HT-29 (cell line): Measurements from ENCODE around the gene PLEKHJ1. TPM values are rescaled to one million over a fixed set of nuclear protein-coding genes. Genes with fewer than 3 reads are reported as not detected.

ENCODE experiments used
- DNase-seq: peaks from one replicate; pipeline ENCODE4 v3.0.0-alpha.2; 2015; ENCODE audit warnings: low spot score
- total RNA-seq: library from RNA; depleted of rRNA; stranded (reverse); fragments of >200 nt; shearing (Covaris generic); gene quantifications from 2 replicates; pipeline ENCODE4 v1.2.3, GENCODE V29; 2014

PLEKHJ1 gene
- total RNA-seq, 1 experiment from 2014 or later, result 295 TPM

DNA sequence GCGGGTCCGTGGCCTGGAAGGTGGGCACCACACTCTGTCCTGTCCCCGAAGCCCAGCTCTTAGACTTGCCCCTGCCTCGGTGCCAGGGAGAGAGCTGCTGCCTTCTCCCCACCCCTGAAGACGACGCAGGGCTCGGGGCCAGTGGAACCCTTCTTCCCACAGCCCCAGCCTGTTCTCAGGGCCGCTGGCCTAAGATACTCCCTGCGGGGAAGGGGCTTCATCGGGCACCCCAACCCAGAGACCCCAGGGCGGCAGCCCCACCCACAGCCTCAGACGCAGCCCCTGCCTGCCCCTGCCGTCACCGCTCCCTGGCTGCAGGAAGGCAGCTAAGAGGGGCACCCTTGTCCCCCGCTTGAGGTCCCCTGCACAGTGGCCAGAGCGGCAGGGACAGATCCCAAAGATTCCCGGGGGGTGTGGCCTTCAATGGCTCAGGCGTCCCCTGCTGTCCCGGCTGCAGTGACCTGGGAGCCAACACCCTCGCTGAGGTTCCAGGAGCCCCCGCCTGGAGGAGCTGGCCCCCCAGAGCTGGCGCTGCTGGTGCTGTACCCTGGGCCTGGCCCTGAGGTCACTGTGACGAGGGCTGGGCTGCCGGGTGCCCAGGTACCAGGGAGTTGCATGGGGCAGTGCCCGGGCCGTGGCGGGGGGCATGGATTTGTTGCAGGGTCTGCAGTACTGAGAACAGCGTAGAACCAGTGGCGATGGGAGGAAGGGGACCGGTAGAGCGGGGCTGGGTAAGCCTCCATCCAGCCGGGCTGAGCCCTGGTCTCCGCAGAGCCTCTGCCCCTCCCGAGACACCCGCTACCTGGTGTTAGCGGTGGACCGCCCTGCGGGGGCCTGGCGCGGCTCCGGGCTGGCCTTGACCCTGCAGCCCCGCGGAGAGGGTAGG is 14.0 kb upstream of the PLEKHJ1 start:
- no peak for DNase-seq

DNA sequence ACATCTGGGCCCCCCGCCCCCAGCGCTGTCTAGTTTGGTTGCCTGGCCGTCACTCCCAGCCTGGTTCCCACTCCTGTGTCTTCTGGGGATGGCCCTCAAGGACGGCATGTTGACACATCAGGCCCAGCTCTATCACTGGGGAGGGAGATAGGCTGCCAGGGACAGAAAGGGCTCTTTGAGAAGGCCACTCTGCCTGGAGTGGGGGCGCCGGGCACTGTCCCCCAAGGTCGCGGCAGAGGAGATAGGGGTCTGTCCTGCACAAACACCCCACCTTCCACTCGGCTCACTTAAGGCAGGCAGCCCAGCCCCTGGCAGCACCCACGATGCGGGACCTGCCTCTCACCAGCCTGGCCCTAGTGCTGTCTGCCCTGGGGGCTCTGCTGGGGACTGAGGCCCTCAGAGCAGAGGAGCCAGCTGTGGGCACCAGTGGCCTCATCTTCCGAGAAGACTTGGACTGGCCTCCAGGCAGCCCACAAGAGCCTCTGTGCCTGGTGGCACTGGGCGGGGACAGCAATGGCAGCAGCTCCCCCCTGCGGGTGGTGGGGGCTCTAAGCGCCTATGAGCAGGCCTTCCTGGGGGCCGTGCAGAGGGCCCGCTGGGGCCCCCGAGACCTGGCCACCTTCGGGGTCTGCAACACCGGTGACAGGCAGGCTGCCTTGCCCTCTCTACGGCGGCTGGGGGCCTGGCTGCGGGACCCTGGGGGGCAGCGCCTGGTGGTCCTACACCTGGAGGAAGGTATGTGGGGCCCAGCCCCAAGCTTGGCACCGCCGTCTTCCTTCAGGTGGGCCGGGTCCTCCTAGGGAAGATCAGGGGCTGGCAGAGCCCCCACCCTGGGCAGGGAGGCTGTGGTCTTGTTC is 13.1 kb upstream of the PLEKHJ1 start, which contains the start of gene AMH:
Gene AMH (plus strand): TSS at position 314 of the 857 bp plus-strand sequence. CDS start 10 bp downstream, at position 324.
- DNase-seq, result peak; percentile 13

- no peak for DNase-seq
These were observed 12.2 kb upstream of the PLEKHJ1 start for GRCh38 chr19:2248136-2249009.

DNA sequence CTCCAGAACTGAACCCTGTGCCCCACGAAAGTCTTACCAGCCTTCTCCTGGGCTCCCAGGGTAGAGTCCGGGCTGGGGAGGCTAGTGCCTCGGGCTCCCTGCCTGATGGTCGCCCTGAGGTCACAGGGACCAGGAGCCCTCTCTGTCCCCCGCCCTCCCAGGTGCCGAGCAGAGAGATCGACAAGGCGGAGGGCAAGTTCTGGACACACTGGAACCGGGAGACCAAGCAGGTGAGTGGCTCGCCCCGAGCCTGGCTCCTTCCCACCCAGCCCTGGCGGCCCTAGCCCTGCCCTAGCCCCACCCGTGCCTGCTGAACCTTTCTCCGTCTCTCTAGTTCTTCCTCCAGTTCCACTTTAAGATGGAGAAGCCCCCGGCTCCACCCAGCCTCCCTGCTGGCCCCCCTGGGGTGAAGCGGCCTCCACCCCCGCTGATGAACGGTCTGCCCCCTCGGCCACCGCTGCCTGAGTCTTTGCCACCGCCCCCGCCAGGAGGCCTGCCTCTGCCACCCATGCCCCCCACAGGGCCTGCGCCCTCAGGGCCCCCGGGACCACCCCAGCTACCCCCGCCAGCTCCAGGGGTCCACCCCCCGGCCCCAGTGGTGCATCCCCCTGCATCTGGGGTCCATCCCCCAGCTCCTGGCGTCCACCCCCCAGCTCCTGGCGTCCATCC is 11.4 kb upstream of the PLEKHJ1 start:
- no peak for DNase-seq

DNA sequence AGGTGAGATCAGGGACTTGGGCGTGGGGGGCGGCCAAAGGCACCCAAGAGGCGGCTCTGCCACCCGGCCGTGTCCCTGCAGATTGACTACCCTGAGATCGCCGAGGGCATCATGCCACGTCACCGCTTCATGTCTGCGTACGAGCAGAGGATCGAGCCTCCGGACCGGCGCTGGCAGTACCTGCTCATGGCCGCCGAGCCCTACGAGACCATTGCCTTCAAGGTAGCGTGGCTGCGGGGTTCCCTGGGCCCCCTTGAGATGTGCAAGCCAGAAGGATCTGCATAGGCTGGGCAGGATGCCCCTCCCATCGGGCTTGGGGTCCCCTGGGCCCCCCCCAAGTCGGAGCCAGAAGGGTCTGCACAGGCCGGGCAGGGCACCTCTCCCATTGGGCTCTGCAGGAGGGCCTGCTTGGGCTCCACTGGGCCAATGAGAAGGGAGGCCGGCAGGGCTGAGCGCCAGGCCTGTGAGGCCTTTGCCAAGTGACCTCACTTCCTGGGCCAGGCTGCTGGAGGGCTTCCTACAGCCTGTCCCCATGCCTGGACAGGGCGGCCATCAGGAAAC is 10.8 kb upstream of the PLEKHJ1 start:
- peak; percentile 21 for DNase-seq

DNA sequence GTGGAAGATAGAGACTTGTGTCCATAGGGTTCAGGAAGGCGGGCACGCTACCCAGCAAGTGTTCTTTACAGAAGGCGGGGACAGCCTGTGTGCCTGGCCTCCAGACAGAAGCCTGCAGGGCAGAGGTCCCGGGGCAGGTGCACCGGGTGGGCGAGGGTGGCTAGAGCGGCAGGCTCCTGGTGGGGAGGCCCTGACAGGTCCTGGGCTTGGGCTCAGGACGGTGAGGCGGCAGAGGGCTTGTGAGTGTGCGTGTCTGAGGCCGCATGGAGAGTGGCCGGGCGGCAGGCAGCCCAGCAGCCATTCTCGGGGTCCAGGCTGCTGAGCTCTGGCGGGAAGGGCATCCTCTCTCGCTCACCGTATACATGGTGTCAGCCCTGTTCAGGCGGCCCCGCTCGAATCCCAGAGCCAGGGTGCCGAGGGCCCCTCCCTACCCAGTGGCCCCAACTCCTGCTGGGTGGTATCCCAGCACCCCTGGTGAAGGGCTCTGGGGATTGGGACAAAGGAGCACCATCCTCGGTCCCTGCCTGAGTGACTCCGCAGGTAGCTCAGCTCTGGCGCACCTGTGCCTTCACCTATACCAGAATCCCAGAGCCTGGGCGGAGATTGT is 10.0 kb upstream of the PLEKHJ1 start:
- no peak for DNase-seq

- DNase-seq, result no peak
These were observed 9.1 kb upstream of the PLEKHJ1 start for GRCh38 chr19:2245273-2245672.

DNA sequence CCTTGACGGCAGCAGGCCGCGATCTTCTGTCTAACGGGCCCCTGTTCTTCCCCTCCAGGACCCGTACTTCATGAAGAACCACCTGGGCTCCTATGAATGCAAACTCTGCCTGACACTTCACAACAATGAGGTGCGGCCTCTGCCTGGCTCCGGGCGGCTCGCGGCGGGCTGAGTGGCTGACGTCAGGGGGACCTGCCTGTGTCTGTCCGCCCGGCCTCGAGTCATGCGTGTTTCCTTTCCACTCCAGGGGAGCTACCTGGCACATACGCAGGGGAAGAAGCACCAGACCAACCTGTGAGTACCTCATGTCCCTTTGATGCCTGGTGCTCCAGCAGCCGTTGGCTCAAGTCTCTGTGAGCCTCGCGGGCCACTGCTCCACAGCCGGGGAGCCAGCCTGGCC is 8.4 kb upstream of the PLEKHJ1 start:
- no peak for DNase-seq

DNA sequence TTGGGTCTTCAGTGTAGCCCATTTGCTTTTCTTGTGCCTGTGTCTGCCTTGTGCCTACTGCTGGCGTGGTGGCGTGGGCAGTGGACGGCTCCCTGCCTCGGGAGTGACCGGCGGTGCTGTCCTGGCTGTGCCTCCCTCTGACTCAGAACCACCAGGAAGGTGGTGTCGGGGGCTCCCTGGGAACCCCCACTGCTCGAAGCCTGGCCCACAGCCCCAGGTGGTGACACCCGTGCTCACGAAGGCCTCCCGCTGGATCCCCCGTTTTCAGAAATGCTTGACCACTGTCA is 7.9 kb upstream of the PLEKHJ1 start:
- no peak for DNase-seq

DNA sequence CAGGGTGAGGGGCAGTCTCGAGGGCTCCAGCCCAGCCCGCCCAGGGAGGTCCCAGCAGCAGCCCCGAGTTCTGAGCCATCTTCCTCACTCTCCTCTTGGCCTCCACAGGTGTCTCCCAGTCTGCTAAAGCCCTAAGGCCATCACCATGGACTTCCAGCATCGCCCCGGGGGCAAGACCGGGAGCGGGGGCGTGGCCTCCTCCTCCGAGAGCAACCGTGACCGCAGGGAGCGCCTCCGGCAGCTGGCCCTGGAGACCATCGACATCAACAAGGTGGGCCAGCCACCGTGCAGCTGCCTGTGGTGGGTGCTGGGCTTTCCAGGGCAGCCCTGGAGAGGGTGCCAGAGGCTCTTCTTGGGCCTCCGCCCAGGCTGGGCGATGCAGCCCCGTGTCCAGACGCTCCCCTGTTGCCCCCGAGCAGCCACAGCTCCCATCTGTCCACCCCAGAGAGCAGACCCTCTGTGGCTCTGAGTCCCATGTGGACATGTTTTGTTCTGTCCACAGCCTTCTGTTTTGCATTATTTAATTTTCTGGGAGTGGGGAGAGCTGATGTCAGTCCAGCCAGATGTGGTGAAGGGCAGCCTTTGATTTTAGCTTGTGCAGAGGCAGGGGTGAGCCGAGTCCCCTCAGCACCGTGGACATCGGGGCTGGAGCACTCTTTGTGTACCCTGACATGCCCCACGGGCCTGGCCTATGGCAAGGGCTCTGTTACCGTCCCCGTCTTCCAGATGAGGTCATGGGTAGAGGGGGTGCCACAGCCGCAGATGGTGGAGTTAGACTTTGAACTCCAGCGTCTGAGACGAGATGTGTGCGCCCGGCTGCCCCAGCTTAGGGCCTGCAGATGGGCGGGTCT is 7.4 kb upstream of the PLEKHJ1 start:
- DNase-seq, result peak; percentile 39

- no peak for DNase-seq
These were observed 6.7 kb upstream of the PLEKHJ1 start for GRCh38 chr19:2242816-2243215.

DNA sequence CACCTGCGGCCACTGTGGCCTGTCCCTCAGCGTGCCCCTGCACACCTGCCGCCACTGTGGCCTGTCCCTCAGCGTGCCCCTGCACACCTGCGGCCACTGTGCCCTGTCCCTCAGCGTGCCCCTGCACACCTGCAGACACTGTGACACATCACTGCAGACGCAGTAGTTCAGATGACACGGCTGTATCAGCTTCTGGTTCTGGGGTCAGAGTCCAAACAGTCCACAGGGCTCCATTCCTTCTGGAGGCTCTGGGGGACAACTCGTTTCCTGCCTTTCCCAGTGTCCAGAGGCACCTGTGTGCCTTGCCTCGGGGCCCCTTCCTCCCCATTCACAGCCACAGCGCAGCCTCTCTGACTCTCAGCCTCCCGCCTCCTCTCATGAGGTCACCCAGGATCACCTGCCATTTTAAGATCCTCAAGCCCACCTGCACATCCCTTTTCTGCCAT is 6.0 kb upstream of the PLEKHJ1 start:
- DNase-seq, result peak; percentile 13

DNA sequence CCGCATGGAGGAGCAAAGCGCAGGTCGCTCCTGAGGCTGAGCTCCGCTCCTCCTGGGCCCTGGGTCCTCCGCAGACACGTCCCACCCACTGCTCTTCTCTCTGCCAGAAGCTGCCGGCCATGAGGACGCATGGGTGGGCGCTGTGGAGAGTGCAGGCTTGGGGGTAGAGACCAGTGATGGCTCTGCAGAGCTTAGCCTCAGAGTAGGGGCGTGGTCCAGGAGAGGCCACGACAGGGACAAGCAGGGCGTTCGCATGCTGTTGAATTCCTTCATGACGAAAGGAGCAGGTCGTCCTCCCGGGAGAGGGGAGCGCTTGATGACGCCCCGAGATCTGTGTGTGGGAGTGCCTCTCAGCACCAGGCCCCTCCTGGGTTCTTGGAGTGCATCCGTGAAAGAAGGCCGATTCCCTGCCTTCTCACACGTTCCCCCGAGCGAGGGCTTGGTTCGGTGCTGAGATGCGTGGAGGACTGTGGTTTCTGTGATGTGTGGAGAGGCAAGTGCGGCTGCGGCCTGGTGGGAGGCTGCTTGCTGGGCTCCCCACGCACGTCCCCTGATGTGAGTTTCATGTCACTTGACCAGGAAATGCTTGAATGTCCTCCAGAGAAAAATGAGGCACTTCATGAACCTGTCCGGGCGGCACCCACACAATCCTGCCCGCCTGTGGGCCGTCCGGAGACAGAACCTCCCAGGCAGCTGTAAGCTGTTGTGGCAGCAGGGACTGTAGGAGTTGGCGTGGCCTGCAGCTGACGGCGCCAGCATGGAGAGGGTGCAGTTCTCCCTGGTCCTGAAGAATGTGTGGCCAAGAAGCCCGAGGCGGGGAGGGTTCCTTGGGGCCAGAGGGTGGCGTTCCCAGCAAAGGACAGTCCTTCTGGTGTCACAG is 5.0 kb upstream of the PLEKHJ1 start:
- peak; percentile 45 for DNase-seq

DNA sequence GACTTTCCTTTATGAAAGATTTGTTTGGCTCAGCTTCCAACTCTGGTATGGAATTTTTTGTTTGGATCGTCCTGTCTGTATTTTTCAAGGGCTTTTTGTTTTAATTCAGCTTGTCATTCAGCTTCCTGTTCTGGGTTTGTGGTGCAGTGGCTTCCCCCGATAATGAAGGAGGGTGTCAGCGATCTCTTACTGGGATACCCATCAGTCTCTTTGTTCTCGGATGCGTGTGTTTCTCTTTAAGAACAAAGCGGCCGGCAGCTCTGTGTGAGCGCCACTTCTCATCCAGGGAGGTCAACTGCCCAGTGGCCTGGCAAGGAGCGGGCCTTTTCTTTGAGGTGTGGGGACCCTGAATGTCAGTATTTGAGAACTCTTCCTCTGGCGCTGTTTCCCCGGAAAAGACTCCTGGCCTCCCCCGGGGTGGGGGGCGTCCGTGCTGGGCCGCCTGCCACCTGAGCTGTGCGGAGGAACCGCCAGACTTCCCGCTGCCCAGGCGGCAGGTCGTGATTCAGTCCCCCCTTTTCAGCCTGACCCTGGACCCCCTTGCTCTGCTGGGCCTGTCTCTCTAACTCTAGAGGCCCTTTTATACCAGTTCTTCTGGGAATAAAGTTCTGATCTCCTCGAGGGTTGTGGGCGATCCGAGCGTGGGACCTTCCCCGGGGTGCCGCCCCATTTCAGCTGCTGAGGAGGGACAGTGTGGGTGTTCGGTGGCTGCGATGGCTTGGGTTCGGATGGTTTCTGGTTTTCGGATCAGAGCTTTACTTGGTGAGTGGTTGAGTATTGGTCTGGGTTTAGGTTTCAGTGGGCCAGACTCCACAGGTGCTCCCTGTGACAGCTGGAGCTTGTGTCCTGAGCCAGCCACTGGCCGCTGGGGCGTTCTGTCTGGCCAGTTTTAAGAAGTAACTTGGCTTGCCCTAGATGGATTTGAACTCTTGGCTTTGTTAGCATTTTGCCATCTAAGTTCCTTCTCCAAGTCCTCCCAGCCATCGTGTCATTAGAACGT is 3.9 kb upstream of the PLEKHJ1 start:
- peak; percentile 44 for DNase-seq

DNA sequence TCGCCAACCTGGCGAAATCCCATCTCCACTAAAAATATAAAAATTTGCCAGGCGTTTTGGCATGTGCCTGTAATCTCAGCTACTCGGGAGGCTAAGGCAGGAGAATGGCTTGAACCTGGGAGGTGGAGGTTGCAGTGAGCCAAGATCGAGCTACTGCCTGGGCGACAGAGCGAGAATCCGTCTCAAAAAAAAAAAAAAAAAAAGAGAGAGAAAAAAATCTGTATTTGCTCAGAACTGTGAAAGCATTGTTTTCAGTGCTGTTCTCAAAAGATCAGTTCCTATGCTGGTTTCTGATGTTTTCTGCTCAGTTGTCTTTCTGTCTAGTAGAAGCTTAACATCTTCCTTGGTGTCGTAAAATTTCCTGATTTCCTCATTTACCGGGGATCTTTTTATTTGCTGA is 3.0 kb upstream of the PLEKHJ1 start:
- no peak for DNase-seq

GRCh38 chr19:2237869-2238153 is 1.7 kb upstream of the PLEKHJ1 start:
- no peak for DNase-seq
